Heart right ventricle (tissue), 16 donors: ENCODE results near the gene LRP5. TPM values are rescaled to one million over a fixed set of nuclear protein-coding genes. Genes with fewer than 3 reads are reported as not detected.
A peak's percentile ranks its signal among the peaks of the same experiment; 100 is the strongest.

Source experiments
- ATAC-seq, 8 donors: fragments of 200-7000 bp; cut with Tn5 transposase; one replicate each; pipeline ENCODE4 v1.9.1; 2020; ENCODE audit warnings: mild to moderate bottlenecking in 8 of 8, moderate library complexity in 8 of 8, moderate number of reproducible peaks in 1 of 8
- DNase-seq, 2 donors: peaks; one replicate each; pipeline ENCODE4 v3.0.0-alpha.2; 2020
- H3K27ac ChIP-seq, 10 donors: fragments of 200-600 bp; sonication (generic) in 2 of 10; one replicate each; pipeline versions ENCODE4 v1.5.0 to v1.8.0; 2020 to 2022; ENCODE audit warnings: mild to moderate bottlenecking in 3 of 10
- H3K27me3 ChIP-seq, 7 donors: fragments of 200-600 bp; one replicate each; pipeline ENCODE4 v1.8.0; 2021 to 2022; ENCODE audit warnings: mild to moderate bottlenecking in 2 of 7
- H3K36me3 ChIP-seq, 9 donors: fragments of 200-600 bp; sonication (generic) in 1 of 9; one replicate each; pipeline versions ENCODE4 v1.5.0 to v1.8.0; 2020 to 2022; ENCODE audit warnings: mild to moderate bottlenecking in 2 of 9
- H3K4me1 ChIP-seq, 9 donors: fragments of 200-600 bp; sonication (generic) in 1 of 9; one replicate each; pipeline versions ENCODE4 v1.5.0 to v1.8.0; 2020 to 2022; ENCODE audit warnings: mild to moderate bottlenecking in 4 of 9
- H3K4me3 ChIP-seq, 10 donors: fragments of 200-600 bp; sonication (generic) in 2 of 10; one replicate each; pipeline versions ENCODE4 v1.5.0 to v1.8.0; 2020 to 2022; ENCODE audit warnings: mild to moderate bottlenecking in 7 of 10, moderate library complexity in 2 of 10
- H3K9me3 ChIP-seq, 11 donors: fragments of 200-600 bp in 10 of 11; sonication (generic) in 2 of 11; one replicate each; pipeline versions ENCODE4 v1.5.0 to v1.8.0; 2013 to 2022; ENCODE audit warnings: mild to moderate bottlenecking in 2 of 11, control low read depth in 1 of 11, moderate library complexity in 1 of 11
- WGBS, 2 donors: extraction: QIAGEN DNeasy Blood & Tissue Kit; methylation state at CpG; one replicate each; pipeline ENCODE4 v1.1.7; 2013; ENCODE audit warnings: inconsistent platforms in 1 of 2; 5-methylcytosine and 5-hydroxymethylcytosine counted together
- intact Hi-C, 10 donors: fragments of 100-400 bp; cut with DNase I; formaldehyde crosslinking; loops; one replicate each; pipeline versions ENCODE4 v1.11.1 to v1.14.2; 2022
- polyA plus RNA-seq, 2 donors: library from polyadenylated mRNA; stranded (reverse); fragments of 200-250 nt; gene quantifications; one replicate each; pipeline ENCODE4 v1.2.3, GENCODE V29; 2013
- total RNA-seq, 10 donors: library from RNA; stranded (reverse); fragmentation: NEBNext Ultra II Directional in 3 of 10; extraction: Animal tissue kit (Norgen Biotek cat#: 25700) in 3 of 10; gene quantifications; one replicate each; pipeline versions ENCODE4 v1.2.1 to v1.2.4, GENCODE V29; 2021 to 2023
- TF ChIP-seq, protein P1 (sequence below), 9 donors: fragments of 200-600 bp; sonication (generic) in 2 of 9; IDR thresholded peaks; one replicate each; pipeline versions ENCODE4 v1.5.0 to v1.8.0; 2021 to 2022; ENCODE audit warnings: antibody characterized with exemption in 9 of 9, mild to moderate bottlenecking in 5 of 9, moderate library complexity in 1 of 9
- donor health status: Arrhythmogenic right ventricular cardiomyopathy.
- donor health status: ischemic (EF 13 %, LVEDD 7.1; RV severe dilation, severe dysfunction).
- donor health status: healthy with polysubstance abuse.
- donor health status: DM: no; HTN: yes; CAD: no.
- donor health status: DM: no; HTN: no; CAD: no.
- donor health status: ischemic (EF 25% LVEDD 6.9; RV normal size, moderate dysfunction).
- donor health status: ischemic (EF 25% LVEDD 5.7; RV mildly dilated, moderate dysfunction).
- donor health status: healthy.
- donor health status: DM: yes; HTN: yes; CAD: no.
- donor health status: Ischemic cardiomyopathy.
- donor health status: ischemic (EF 35%, LVEDD 5.7; RV mildly dilated, moderate dysfunction).
- donor health status: nonischemic (EF 11% LVEDD 7.7; RV severe dilation, severe dysfunction).
- donor health status: DM: yes; HTN: yes; CAD: no.
- donor health status: PGD.
- donor health status: ischemic (EF 29% LVEDD 5.4; RV normal size, mild dysfunction).
- donor health status: nonischemic (EF 23%, LVEDD 6.1; RV moderate dilation, normal function).

LRP5 gene
- total and polyA plus RNA-seq, 12 donors, result 23.2 to 73.3 (median 46.3) TPM

GRCh38 chr11:68382358-68382998 is 70.1 kb downstream of the LRP5 start:
- H3K27ac ChIP-seq, result peak overlapping the region in 7 of 10 donors; percentile 19 to 91 (median 69)
- TF ChIP-seq, protein P1, sequence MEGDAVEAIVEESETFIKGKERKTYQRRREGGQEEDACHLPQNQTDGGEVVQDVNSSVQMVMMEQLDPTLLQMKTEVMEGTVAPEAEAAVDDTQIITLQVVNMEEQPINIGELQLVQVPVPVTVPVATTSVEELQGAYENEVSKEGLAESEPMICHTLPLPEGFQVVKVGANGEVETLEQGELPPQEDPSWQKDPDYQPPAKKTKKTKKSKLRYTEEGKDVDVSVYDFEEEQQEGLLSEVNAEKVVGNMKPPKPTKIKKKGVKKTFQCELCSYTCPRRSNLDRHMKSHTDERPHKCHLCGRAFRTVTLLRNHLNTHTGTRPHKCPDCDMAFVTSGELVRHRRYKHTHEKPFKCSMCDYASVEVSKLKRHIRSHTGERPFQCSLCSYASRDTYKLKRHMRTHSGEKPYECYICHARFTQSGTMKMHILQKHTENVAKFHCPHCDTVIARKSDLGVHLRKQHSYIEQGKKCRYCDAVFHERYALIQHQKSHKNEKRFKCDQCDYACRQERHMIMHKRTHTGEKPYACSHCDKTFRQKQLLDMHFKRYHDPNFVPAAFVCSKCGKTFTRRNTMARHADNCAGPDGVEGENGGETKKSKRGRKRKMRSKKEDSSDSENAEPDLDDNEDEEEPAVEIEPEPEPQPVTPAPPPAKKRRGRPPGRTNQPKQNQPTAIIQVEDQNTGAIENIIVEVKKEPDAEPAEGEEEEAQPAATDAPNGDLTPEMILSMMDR (IDR thresholded peaks at IDR 0.05), result no peak
- 85 to 89% methylated on average over 16 of the region's 16 CpGs for WGBS, 2 donors
- H3K9me3 ChIP-seq, result no peaks in the 10 kb centered on the region
- DNase-seq (no peak), ATAC-seq (no peak)
- H3K4me1 ChIP-seq, result peaks cover 12 to 73% (median 65%) of the 10 kb centered on the region in 9 donors
- H3K4me3 ChIP-seq, result no peak overlapping the region
- intact Hi-C loops, result loop anchor here in 9 of 10 donors (5.0 to 10.0 kb wide), 8 partner anchors 62 to 170 kb away; partner anchors contain the start of genes C11orf24 (in 4 of the 9), LRP5 (in 3 of the 9) and KMT5B (in 1 of the 9)
- H3K36me3 ChIP-seq, result peaks cover 0 to 17% (median 13%) of the 10 kb centered on the region in 9 donors
- H3K27me3 ChIP-seq, result no peaks in the 10 kb centered on the region

DNA sequence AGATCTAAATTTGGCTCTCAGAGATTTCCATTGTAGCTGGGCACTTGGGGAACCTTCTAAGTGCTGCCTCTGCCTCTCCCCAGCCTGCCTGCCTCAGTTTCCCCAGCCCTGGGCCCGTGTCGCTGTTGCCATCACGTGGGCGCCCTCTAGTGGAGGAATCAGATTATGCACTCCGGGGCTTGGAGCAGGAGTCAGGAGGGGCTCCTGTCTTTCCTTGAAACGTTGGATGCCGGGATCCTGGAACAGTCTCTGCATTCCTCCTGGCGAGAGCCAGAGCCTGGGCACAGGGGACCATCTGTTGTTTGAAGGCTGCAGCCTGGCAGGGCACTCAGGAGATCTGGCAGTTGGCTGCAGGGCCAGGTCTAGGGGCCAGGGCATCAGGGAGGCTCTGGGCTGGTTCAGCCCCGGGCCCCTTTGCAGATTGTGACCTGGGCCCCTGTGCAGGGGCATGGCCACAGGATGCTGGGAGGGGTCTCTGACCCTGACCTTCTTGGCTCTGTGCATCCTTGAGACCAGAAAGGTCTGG is 71.6 kb downstream of the LRP5 start:
- ATAC-seq (peak in 5 of 8 donors; percentile 3 to 50 (median 26)), DNase-seq (peak; percentile 74 to 75)
- 11 to 13% methylated on average over 9 of the region's 9 CpGs for WGBS, 2 donors
- intact Hi-C loops, result loop anchor here in 9 of 10 donors (2.0 to 10.0 kb wide), 10 partner anchors 61 to 172 kb away; partner anchors contain the start of genes C11orf24 (in 5 of the 9), LRP5 (in 3 of the 9) and KMT5B (in 1 of the 9)
- H3K36me3 ChIP-seq, result peaks cover 0 to 32% (median 17%) of the 10 kb centered on the region in 9 donors
- H3K27me3 ChIP-seq, result no peaks in the 10 kb centered on the region
- H3K4me1 ChIP-seq, result peaks cover 11 to 57% (median 53%) of the 10 kb centered on the region in 9 donors
- TF ChIP-seq, protein P1 (IDR thresholded peaks at IDR 0.05), result peak; percentile 88 to 95 (median 93)
- H3K4me3 ChIP-seq, result no peak overlapping the region
- peak overlapping the region in 4 of 10 donors; percentile 35 to 91 (median 60) for H3K27ac ChIP-seq
- H3K9me3 ChIP-seq, result no peaks in the 10 kb centered on the region

- Histone ChIP-seq H3K4me3 (no peak overlapping the region), H3K27ac (peak overlapping the region in 1 of 10 donors; percentile 69), H3K4me1 (peaks cover 11 to 51% (median 48%) of the 10 kb centered on the region in 9 donors), H3K27me3 (no peaks in the 10 kb centered on the region), H3K9me3 (no peaks in the 10 kb centered on the region), H3K36me3 (peaks cover 0 to 37% (median 17%) of the 10 kb centered on the region in 9 donors)
- TF ChIP-seq, protein P1 (IDR thresholded peaks at IDR 0.05), result no peak
- intact Hi-C loops, result loop anchor here (2.0 to 10.0 kb wide), 11 partner anchors 60 to 172 kb away; partner anchors contain the start of genes C11orf24 (in 5 of the 10), LRP5 (in 3 of the 10) and KMT5B (in 1 of the 10)
- ATAC-seq (no peak), DNase-seq (no peak)
- 93 to 94% methylated on average over 13 of the region's 13 CpGs for WGBS, 2 donors
These were observed 72.2 kb downstream of the LRP5 start for GRCh38 chr11:68384530-68385081.

GRCh38 chr11:68385128-68385527 is 72.7 kb downstream of the LRP5 start:
- no peak for DNase-seq
- Histone ChIP-seq H3K27me3 (no peaks in the 10 kb centered on the region), H3K4me1 (peaks cover 9 to 46% (median 43%) of the 10 kb centered on the region in 9 donors), H3K4me3 (no peak overlapping the region), H3K27ac (no peak overlapping the region), H3K36me3 (peaks cover 0 to 43% (median 17%) of the 10 kb centered on the region in 9 donors), H3K9me3 (no peaks in the 10 kb centered on the region)
- 92 to 96% methylated on average over 8 of the region's 8 CpGs for WGBS, 2 donors
- TF ChIP-seq, protein P1 (IDR thresholded peaks at IDR 0.05), result no peak
- ATAC-seq, result no peak
- intact Hi-C loops, result loop anchor here in 8 of 10 donors (2.0 to 10.0 kb wide), 5 partner anchors 60 to 128 kb away; partner anchors contain the start of gene C11orf24 (in 1 of the 8)
